Sigmoid colon (tissue), 3 donors: ENCODE measurements around the gene PRSS2.

ENCODE experiments used
- POLR2A ChIP-seq, 2 donors: fragments of 450-650 bp; IDR thresholded peaks; one replicate each; pipeline ENCODE4 v1.6.1; 2016; ENCODE audit warnings: antibody characterized with exemption in 2 of 2, mild to moderate bottlenecking in 2 of 2, moderate library complexity in 2 of 2
- TF ChIP-seq, protein P1 (sequence below), 4 experiments: fragments of 450-650 bp in 3 of 4; fragments of 200-600 bp in 1 of 4; IDR thresholded peaks; one replicate each; pipeline ENCODE4 v1.5.1; 2016 to 2019; ENCODE audit warnings: antibody characterized with exemption in 4 of 4, mild to moderate bottlenecking in 3 of 4, moderate library complexity in 2 of 4

DNA sequence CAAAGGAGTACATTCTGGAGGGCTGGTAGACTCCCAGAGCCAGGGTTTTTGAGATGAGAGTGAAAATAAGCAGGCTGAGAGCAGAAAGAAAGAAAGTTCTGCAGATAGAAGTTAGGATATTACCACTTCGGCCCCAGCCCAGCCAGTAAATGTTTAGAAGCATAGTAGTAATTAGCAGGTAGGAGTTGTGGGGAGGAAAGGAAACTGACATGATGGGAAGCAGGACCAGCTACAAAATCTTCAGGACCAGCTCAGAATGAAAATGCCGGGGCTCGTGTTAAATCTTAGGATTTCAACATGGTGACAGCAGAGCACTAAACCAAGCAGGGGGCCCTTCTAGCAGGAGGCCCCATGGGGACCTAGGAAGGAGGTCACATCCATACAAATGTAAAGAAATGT is 28.7 kb downstream of the PRSS2 start:
- no peak for TF ChIP-seq POLR2A (IDR thresholded peaks at IDR 0.05)
- TF ChIP-seq, protein P1, sequence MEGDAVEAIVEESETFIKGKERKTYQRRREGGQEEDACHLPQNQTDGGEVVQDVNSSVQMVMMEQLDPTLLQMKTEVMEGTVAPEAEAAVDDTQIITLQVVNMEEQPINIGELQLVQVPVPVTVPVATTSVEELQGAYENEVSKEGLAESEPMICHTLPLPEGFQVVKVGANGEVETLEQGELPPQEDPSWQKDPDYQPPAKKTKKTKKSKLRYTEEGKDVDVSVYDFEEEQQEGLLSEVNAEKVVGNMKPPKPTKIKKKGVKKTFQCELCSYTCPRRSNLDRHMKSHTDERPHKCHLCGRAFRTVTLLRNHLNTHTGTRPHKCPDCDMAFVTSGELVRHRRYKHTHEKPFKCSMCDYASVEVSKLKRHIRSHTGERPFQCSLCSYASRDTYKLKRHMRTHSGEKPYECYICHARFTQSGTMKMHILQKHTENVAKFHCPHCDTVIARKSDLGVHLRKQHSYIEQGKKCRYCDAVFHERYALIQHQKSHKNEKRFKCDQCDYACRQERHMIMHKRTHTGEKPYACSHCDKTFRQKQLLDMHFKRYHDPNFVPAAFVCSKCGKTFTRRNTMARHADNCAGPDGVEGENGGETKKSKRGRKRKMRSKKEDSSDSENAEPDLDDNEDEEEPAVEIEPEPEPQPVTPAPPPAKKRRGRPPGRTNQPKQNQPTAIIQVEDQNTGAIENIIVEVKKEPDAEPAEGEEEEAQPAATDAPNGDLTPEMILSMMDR (IDR thresholded peaks at IDR 0.05), result no peak
